Measurements from ENCODE around the gene PTPN7.

GRCh38 chr1:202153284-202153683 is 7.1 kb downstream of the PTPN7 start:
- TF ChIP-seq USF2 (IDR thresholded peaks at IDR 0.05; ENCODE audit: borderline replicate concordance, low read depth, low read length) (no peak), FOXM1 (IDR thresholded peaks at IDR 0.05; ENCODE audit: low read depth) (no peak), RXRA (IDR thresholded peaks at IDR 0.05; ENCODE audit: borderline replicate concordance, low read depth) (no peak), YY1 (IDR thresholded peaks at IDR 0.05; ENCODE audit: low read depth) (no peak), CHD2 (IDR thresholded peaks at IDR 0.05; ENCODE audit: low read length, partially characterized antibody) (no peak), CTCF (IDR thresholded peaks at IDR 0.05) (no peak)
